HepG2 (cell line): ENCODE measurements around the gene ABCC1.

Experiments used
- ARHGAP35 ChIP-seq: sonication (generic); formaldehyde crosslinking; IDR thresholded peaks from 2 replicates; pipeline ENCODE4 v1.9.0; 2022; ENCODE audit warnings: mild to moderate bottlenecking, inconsistent platforms, moderate library complexity, missing genetic modification reagents, borderline replicate concordance
- ELF4 ChIP-seq: sonication (generic); formaldehyde crosslinking; IDR thresholded peaks from 2 replicates; pipeline ENCODE4 v1.5.0; 2020; ENCODE audit warnings: missing genetic modification reagents, mild to moderate bottlenecking, moderate library complexity, borderline replicate concordance
- GABPA ChIP-seq, 2 experiments: IDR thresholded peaks; 2 replicates each; pipeline ENCODE4 v1.6.1; 2011 to 2016; ENCODE audit warnings: low read depth in 2 of 2, low read length in 1 of 2, missing biosample characterization in 1 of 2, missing genetic modification characterization in 1 of 2
- MAFG ChIP-seq: sonication (generic); formaldehyde crosslinking; IDR thresholded peaks from 2 replicates; pipeline ENCODE4 v1.5.1; 2020; ENCODE audit warnings: mild to moderate bottlenecking, missing genetic modification reagents
- MAX ChIP-seq: IDR thresholded peaks from 2 replicates; pipeline ENCODE4 v1.6.1; 2012; ENCODE audit warnings: inconsistent platforms
- MYC ChIP-seq: sonication (generic); formaldehyde crosslinking; IDR thresholded peaks from 2 replicates; pipeline ENCODE4 v1.9.0; 2021; ENCODE audit warnings: missing genetic modification reagents, borderline replicate concordance
- POLR2A ChIP-seq, 2 experiments: IDR thresholded peaks; 2 replicates each; pipeline ENCODE4 v1.6.1; 2011; ENCODE audit warnings: low read depth in 2 of 2, low read length in 2 of 2, mild to moderate bottlenecking in 1 of 2, moderate library complexity in 1 of 2; ENCODE audit not compliant: insufficient read depth in 1 of 2
- RAD21 ChIP-seq: fragments of 450-650 bp; formaldehyde crosslinking; IDR thresholded peaks from 2 replicates; pipeline ENCODE4 v1.5.0; 2020; ENCODE audit warnings: mild to moderate bottlenecking
- SUZ12 ChIP-seq: fragments of 150-350 bp; IDR thresholded peaks from 2 replicates; pipeline ENCODE4 v1.6.1; 2014; ENCODE audit warnings: low read depth, low read length
- ZBTB8A ChIP-seq: sonication (generic); formaldehyde crosslinking; IDR thresholded peaks from 2 replicates; pipeline ENCODE4 v1.4.0; 2020; ENCODE audit warnings: mild to moderate bottlenecking, low read depth, missing genetic modification reagents, borderline replicate concordance
- ZMAT5 ChIP-seq: sonication (generic); formaldehyde crosslinking; IDR thresholded peaks from 2 replicates; pipeline ENCODE4 v1.5.0; 2020; ENCODE audit warnings: mild to moderate bottlenecking, low read depth, missing genetic modification reagents, borderline replicate concordance
- ZNF678 ChIP-seq: sonication (generic); formaldehyde crosslinking; IDR thresholded peaks from 2 replicates; pipeline ENCODE4 v1.4.0; 2020; ENCODE audit warnings: mild to moderate bottlenecking, missing genetic modification reagents
- ZNF747 ChIP-seq: sonication (generic); formaldehyde crosslinking; IDR thresholded peaks from 2 replicates; pipeline ENCODE4 v1.8.1; 2023; ENCODE audit warnings: missing genetic modification reagents, mild to moderate bottlenecking, borderline replicate concordance
- TF ChIP-seq, protein P1 (sequence below): sonication (generic); formaldehyde crosslinking; IDR thresholded peaks from 2 replicates; pipeline ENCODE4 v1.5.0; 2020; ENCODE audit warnings: mild to moderate bottlenecking, missing genetic modification reagents, moderate library complexity

GRCh38 chr16:16092925-16093627 is 143.7 kb downstream of the ABCC1 start:
- no peak for TF ChIP-seq ZNF678
- TF ChIP-seq ARHGAP35 (CRISPR knock-in tag): no peak
- TF ChIP-seq GABPA (IDR thresholded peaks at IDR 0.05; ENCODE audit: low read depth, low read length): no peak
- no peak for TF ChIP-seq GABPA (CRISPR knock-in tag; IDR thresholded peaks at IDR 0.05; ENCODE audit: low read depth)
- TF ChIP-seq MYC (CRISPR knock-in tag): no peak
- no peak for TF ChIP-seq ZBTB8A
- no peak for TF ChIP-seq ELF4
- TF ChIP-seq RAD21 (CRISPR knock-in tag): no peak
- TF ChIP-seq SUZ12: no peak
- no peak for TF ChIP-seq MAX
- TF ChIP-seq MAFG (CRISPR knock-in tag): no peak
- no peak for TF ChIP-seq ZNF747 (CRISPR knock-in tag)
- no peak for TF ChIP-seq POLR2A (IDR thresholded peaks at IDR 0.05; ENCODE audit: insufficient read depth in 1 of 2, low read depth in 2 of 2, low read length in 2 of 2)
- TF ChIP-seq ZMAT5 (CRISPR knock-in tag): no peak
- TF ChIP-seq, protein P1, sequence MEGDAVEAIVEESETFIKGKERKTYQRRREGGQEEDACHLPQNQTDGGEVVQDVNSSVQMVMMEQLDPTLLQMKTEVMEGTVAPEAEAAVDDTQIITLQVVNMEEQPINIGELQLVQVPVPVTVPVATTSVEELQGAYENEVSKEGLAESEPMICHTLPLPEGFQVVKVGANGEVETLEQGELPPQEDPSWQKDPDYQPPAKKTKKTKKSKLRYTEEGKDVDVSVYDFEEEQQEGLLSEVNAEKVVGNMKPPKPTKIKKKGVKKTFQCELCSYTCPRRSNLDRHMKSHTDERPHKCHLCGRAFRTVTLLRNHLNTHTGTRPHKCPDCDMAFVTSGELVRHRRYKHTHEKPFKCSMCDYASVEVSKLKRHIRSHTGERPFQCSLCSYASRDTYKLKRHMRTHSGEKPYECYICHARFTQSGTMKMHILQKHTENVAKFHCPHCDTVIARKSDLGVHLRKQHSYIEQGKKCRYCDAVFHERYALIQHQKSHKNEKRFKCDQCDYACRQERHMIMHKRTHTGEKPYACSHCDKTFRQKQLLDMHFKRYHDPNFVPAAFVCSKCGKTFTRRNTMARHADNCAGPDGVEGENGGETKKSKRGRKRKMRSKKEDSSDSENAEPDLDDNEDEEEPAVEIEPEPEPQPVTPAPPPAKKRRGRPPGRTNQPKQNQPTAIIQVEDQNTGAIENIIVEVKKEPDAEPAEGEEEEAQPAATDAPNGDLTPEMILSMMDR (CRISPR knock-in tag): no peak
